ENCODE results near the gene RPS15A.

DNA sequence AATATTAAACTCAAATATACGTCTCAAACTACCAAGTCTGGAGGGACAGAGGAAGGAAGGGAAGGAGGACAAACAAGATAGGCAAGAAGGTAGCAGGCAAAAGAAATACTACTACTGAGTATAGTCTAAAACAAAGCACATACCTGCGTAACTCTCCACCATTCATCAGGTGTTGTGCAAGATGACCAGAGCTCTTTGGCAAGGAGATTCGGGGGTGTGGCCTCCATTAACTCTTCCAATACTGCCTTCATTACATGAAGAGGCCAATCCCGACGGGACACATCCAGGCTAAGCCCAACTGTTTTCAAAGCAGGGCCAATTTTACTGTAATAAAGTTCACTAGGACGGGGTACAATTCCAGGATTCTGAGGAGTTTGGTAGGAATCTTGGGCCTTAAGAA is 49.4 kb upstream of the RPS15A start:
- no peak for TF ChIP-seq POLR2A (IDR thresholded peaks at IDR 0.05)
- TF ChIP-seq, protein P1, sequence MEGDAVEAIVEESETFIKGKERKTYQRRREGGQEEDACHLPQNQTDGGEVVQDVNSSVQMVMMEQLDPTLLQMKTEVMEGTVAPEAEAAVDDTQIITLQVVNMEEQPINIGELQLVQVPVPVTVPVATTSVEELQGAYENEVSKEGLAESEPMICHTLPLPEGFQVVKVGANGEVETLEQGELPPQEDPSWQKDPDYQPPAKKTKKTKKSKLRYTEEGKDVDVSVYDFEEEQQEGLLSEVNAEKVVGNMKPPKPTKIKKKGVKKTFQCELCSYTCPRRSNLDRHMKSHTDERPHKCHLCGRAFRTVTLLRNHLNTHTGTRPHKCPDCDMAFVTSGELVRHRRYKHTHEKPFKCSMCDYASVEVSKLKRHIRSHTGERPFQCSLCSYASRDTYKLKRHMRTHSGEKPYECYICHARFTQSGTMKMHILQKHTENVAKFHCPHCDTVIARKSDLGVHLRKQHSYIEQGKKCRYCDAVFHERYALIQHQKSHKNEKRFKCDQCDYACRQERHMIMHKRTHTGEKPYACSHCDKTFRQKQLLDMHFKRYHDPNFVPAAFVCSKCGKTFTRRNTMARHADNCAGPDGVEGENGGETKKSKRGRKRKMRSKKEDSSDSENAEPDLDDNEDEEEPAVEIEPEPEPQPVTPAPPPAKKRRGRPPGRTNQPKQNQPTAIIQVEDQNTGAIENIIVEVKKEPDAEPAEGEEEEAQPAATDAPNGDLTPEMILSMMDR (IDR thresholded peaks at IDR 0.05) = no peak
